ENCODE results near the gene TBCD. TPM values are rescaled to one million over a fixed set of nuclear protein-coding genes. Genes with fewer than 3 reads are reported as not detected.

The TBCD gene
- polyA plus RNA-seq, 1 donor from 2014 or later = 67.2 TPM

- TF ChIP-seq RAD21 (conservative IDR thresholded peaks at IDR 0.05) (no peak), MXI1 (conservative IDR thresholded peaks at IDR 0.05; ENCODE audit: poor library complexity, severe bottlenecking) (no peak), TAF1 (IDR thresholded peaks at IDR 0.05; ENCODE audit: low read depth) (no peak), POLR2AphosphoS5 (IDR thresholded peaks at IDR 0.05) (no peak), SMC3 (conservative IDR thresholded peaks at IDR 0.05; ENCODE audit: poor library complexity) (no peak), EP300 (conservative IDR thresholded peaks at IDR 0.05; ENCODE audit: poor library complexity, severe bottlenecking) (no peak), REST (IDR thresholded peaks at IDR 0.05; ENCODE audit: borderline replicate concordance) (no peak), EZH2 (IDR thresholded peaks at IDR 0.05; ENCODE audit: borderline replicate concordance, insufficient read depth, low read length, poor library complexity, severe bottlenecking) (no peak), CTCF (IDR thresholded peaks at IDR 0.05; ENCODE audit: poor library complexity, severe bottlenecking) (no peak)
- peaks cover 6% of the 10 kb centered on the region for H3K36me3 ChIP-seq (ENCODE audit: insufficient read depth, low read length)
Observed at GRCh38 chr17:82872591-82873520, 121.0 kb downstream of the TBCD start.

GRCh38 chr17:82873521-82873920, 121.7 kb downstream of the TBCD start:
- Histone ChIP-seq H3K79me2 (replicated peaks; ENCODE audit: insufficient read depth, low read length) (no peaks in the 10 kb centered on the region), H3K9me3 (ENCODE audit: low read length) (no peaks in the 10 kb centered on the region), H4K20me1 (ENCODE audit: insufficient read depth) (no peaks in the 10 kb centered on the region), H3K27ac (ENCODE audit: low read length) (no peak overlapping the region), H3K9me2 (ENCODE audit: insufficient read depth, low read length) (no peaks in the 10 kb centered on the region), H3K27me3 (ENCODE audit: insufficient read depth, low read depth, low read length) (no peaks in the 10 kb centered on the region), H3K9ac (ENCODE audit: low read length) (no peak overlapping the region), H3K4me2 (ENCODE audit: low read length) (no peak overlapping the region), H3F3A (ENCODE audit: insufficient read depth, low read length, poor library complexity, severe bottlenecking) (no peaks in the 10 kb centered on the region), H3K4me3 (ENCODE audit: low read length) (no peak overlapping the region), H2AFZ (ENCODE audit: low read depth, low read length) (no peak overlapping the region), H3K36me3 (ENCODE audit: insufficient read depth, low read length) (peaks cover 6% of the 10 kb centered on the region)
- TF ChIP-seq RAD21 (conservative IDR thresholded peaks at IDR 0.05) = no peak
- TF ChIP-seq SMC3 (conservative IDR thresholded peaks at IDR 0.05; ENCODE audit: poor library complexity) = no peak
- TF ChIP-seq MXI1 (conservative IDR thresholded peaks at IDR 0.05; ENCODE audit: poor library complexity, severe bottlenecking) = no peak
- TF ChIP-seq EP300 (conservative IDR thresholded peaks at IDR 0.05; ENCODE audit: poor library complexity, severe bottlenecking) = no peak
- no peak for TF ChIP-seq TAF1 (IDR thresholded peaks at IDR 0.05; ENCODE audit: low read depth)
- no peak for TF ChIP-seq CTCF (IDR thresholded peaks at IDR 0.05; ENCODE audit: poor library complexity, severe bottlenecking)
- no peak for TF ChIP-seq EZH2 (IDR thresholded peaks at IDR 0.05; ENCODE audit: borderline replicate concordance, insufficient read depth, low read length, poor library complexity, severe bottlenecking)
- TF ChIP-seq POLR2AphosphoS5 (IDR thresholded peaks at IDR 0.05) = no peak
- no peak for TF ChIP-seq REST (IDR thresholded peaks at IDR 0.05; ENCODE audit: borderline replicate concordance)

More at GRCh38 chr17:82872591-82873520, 121.0 kb downstream of the TBCD start:
- Histone ChIP-seq H3K79me2 (replicated peaks; ENCODE audit: insufficient read depth, low read length) (no peaks in the 10 kb centered on the region), H3K9me3 (ENCODE audit: low read length) (no peaks in the 10 kb centered on the region), H3K27ac (ENCODE audit: low read length) (no peak overlapping the region), H4K20me1 (ENCODE audit: insufficient read depth) (no peaks in the 10 kb centered on the region), H3K27me3 (ENCODE audit: insufficient read depth, low read depth, low read length) (no peaks in the 10 kb centered on the region), H3K4me3 (ENCODE audit: low read length) (no peak overlapping the region), H3F3A (ENCODE audit: insufficient read depth, low read length, poor library complexity, severe bottlenecking) (no peaks in the 10 kb centered on the region), H3K9ac (ENCODE audit: low read length) (no peak overlapping the region), H3K4me2 (ENCODE audit: low read length) (no peak overlapping the region), H2AFZ (ENCODE audit: low read depth, low read length) (no peak overlapping the region), H3K9me2 (ENCODE audit: insufficient read depth, low read length) (no peaks in the 10 kb centered on the region)

Measured in neural cell (in vitro differentiated cells).